Nephron progenitor cell (in vitro differentiated cells): ENCODE data around the gene AMOTL2.

ENCODE experiments used
- DNase-seq: peaks from one replicate; pipeline ENCODE4 v3.0.0; 2021
- H3K27ac Mint-ChIP-seq: 2 replicates; pipeline ENCODE4 v1.8.0; 2021; ENCODE audit warnings: mild to moderate bottlenecking, moderate library complexity, mixed read lengths
- H3K27me3 Mint-ChIP-seq: 2 replicates; pipeline ENCODE4 v1.8.0; 2021; ENCODE audit warnings: mild to moderate bottlenecking, low read depth, mixed read lengths; ENCODE audit not compliant: poor library complexity
- H3K36me3 Mint-ChIP-seq: 2 replicates; pipeline ENCODE4 v1.8.0; 2021; ENCODE audit warnings: low read depth, mixed read lengths
- H3K4me1 Mint-ChIP-seq: 2 replicates; pipeline ENCODE4 v1.8.0; 2021; ENCODE audit warnings: mixed read lengths
- H3K4me3 Mint-ChIP-seq: 2 replicates; pipeline ENCODE4 v1.8.0; 2021; ENCODE audit warnings: mild to moderate bottlenecking, moderate library complexity, mixed read lengths
- H3K9me3 Mint-ChIP-seq: 2 replicates; pipeline ENCODE4 v1.8.0; 2021; ENCODE audit warnings: mild to moderate bottlenecking, moderate library complexity, mixed read lengths
- TF ChIP-seq, protein P1 (sequence below): fragments of 200-600 bp; sonication (generic); IDR thresholded peaks from 2 replicates; pipeline ENCODE4 v1.5.0; 2021; ENCODE audit warnings: antibody characterized with exemption

Gene AMOTL2

DNA sequence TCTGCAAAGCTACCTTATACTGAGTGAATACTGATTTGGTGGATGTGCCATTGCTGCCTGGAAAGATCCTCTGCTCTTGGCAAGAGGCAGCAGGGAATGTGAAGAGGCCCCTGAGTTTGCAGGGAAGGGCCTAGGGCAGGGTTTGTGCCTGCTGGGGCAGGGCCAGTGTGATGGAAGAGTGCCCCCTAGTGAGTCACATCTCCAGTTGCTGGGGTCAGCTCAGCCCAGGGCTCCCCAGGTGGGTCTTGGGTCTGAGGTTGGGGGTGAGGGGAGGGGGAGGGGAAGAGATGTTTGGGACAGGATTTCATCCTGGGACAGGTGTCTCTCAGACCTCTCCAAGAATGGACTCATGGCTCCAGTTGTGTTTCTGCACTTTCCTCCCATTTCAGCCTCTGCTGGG is 4.1 kb upstream of the AMOTL2 start:
- H3K36me3 Mint-ChIP-seq, result no peaks in the 10 kb centered on the region
- H3K4me1 Mint-ChIP-seq, result peaks cover 42% of the 10 kb centered on the region
- no peak for DNase-seq
- TF ChIP-seq, protein P1, sequence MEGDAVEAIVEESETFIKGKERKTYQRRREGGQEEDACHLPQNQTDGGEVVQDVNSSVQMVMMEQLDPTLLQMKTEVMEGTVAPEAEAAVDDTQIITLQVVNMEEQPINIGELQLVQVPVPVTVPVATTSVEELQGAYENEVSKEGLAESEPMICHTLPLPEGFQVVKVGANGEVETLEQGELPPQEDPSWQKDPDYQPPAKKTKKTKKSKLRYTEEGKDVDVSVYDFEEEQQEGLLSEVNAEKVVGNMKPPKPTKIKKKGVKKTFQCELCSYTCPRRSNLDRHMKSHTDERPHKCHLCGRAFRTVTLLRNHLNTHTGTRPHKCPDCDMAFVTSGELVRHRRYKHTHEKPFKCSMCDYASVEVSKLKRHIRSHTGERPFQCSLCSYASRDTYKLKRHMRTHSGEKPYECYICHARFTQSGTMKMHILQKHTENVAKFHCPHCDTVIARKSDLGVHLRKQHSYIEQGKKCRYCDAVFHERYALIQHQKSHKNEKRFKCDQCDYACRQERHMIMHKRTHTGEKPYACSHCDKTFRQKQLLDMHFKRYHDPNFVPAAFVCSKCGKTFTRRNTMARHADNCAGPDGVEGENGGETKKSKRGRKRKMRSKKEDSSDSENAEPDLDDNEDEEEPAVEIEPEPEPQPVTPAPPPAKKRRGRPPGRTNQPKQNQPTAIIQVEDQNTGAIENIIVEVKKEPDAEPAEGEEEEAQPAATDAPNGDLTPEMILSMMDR, result peak; percentile 34
- no peak overlapping the region for H3K27ac Mint-ChIP-seq
- H3K4me3 Mint-ChIP-seq, result no peak overlapping the region
- H3K9me3 Mint-ChIP-seq, result no peaks in the 10 kb centered on the region
- H3K27me3 Mint-ChIP-seq, result peaks cover 23% of the 10 kb centered on the region

DNA sequence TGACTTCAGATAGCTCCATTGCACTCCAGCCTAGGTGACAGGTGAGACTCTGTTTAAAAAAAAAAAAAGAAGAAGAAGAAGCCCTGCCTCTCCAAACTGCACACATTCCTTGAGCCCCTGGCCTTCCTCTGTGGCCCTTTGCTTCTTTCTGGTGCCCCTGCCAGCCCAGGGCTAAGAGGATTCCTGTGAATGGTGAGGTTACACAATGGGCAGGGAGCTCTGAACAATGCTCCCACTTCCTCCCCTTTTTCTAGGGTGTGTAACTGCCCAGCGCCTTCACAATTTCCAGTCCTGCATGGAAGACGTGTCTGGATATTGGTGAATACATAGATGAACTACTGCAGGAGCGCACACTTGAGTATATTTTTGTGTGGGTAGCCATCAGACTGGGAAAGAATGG is 3.6 kb upstream of the AMOTL2 start:
- Mint-ChIP-seq H3K27ac (no peak overlapping the region), H3K9me3 (no peaks in the 10 kb centered on the region), H3K27me3 (peaks cover 23% of the 10 kb centered on the region), H3K4me1 (peaks cover 46% of the 10 kb centered on the region), H3K4me3 (no peak overlapping the region), H3K36me3 (no peaks in the 10 kb centered on the region)
- DNase-seq, result no peak
- TF ChIP-seq, protein P1, result no peak

DNA sequence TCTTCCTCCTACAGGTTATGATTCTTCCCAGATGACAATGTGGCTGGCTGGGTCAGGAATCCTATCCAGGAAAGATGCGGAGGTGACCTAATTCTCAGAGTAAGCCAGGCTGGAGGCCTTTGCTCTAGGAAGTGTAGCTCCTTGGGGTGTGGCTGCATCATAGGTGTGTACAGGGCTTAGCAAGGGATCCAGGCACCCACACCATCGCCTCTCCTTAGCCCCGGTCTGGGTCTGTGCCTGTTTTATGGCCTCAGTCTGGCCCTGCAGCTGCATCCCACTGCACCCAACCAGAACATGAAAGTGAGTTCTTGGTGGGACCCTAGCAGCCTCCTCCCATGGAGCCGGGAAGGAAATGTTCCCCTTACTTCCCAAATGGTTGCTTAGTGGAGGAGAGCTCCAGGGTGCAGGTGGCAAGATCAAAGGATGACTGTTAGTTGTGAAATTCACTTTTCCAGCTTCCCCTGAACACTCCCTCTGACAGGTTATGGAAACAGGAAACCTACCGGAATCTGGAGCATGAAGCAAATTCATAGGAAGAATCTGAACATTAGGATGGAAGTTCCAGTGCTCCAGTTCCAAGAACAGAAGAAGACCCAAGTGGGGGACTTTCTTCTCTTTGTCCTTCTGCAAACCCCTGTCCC is 2.7 kb upstream of the AMOTL2 start:
- Mint-ChIP-seq H3K27me3 (peaks cover 23% of the 10 kb centered on the region), H3K4me1 (peaks cover 55% of the 10 kb centered on the region), H3K27ac (no peak overlapping the region), H3K9me3 (no peaks in the 10 kb centered on the region), H3K4me3 (no peak overlapping the region), H3K36me3 (no peaks in the 10 kb centered on the region)
- DNase-seq, result no peak
- TF ChIP-seq, protein P1, result no peak

DNA sequence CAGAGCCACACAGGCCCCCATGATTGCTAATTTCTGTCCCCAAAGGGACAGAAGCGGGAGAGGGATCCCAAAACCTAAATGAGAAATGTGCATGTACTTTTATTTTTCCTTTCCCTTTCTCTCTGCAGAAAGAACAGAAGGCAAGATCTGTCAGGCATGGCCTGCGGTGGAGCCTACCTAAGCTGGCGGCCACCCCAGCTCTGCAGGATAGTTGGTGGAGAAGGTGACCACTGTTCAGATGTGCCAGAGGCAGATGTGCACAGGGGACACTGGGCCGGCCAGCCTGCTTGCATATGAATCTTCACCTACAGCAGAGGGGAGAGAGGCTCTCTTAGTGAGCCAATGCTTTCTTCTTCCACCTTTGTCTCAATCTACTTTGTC is 2.1 kb upstream of the AMOTL2 start:
- peak overlapping the region; percentile 46 for H3K27ac Mint-ChIP-seq

DNA sequence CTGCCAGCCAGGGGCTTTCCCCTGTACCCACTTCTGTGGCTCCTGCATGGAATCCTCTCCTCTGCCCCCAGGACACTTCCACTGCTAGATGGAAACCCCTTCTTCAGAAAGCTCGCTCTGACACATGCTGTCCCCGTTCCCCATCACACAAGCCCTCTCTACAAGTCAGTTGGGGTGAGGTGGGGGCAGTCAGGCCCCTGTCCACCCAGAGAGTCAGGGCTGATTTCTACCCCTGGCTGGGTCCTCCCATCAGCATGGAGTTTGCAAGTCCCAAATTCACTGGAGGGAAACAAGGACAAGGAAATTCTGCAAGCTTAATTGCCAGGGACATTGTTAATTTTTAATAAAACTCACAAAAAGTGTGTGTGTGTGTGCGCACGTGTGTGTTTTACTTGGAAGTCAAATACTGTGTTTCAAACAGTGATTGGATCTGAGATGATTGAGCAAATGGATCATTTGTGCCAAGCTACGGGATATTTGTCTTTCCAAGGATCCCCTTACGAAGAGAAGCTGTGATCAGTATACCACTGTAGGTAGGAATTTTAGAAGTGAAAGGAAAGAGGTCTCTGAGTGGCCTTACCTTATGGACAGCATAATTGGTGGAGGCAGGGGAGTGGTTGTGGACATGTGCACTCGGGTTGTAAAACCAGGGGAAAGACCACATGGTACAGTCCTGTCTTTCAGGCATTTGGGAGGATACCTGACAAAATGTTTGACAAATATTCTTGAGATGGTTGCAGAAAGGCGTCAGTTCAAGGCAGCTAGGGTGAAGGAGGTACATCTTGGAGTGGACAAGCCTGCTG is 1.5 kb upstream of the AMOTL2 start:
- H3K36me3 Mint-ChIP-seq, result peaks cover 4% of the 10 kb centered on the region
- H3K27me3 Mint-ChIP-seq, result peaks cover 19% of the 10 kb centered on the region
- TF ChIP-seq, protein P1, result no peak
- no peaks in the 10 kb centered on the region for H3K9me3 Mint-ChIP-seq
- no peak for DNase-seq
- peak overlapping the region; percentile 96 for H3K27ac Mint-ChIP-seq
- H3K4me1 Mint-ChIP-seq, result peaks cover 60% of the 10 kb centered on the region
- H3K4me3 Mint-ChIP-seq, result peak overlapping the region; percentile 90

More for the DNA sequence above, 2.1 kb upstream of the AMOTL2 start:
- DNase-seq, result no peak
- Mint-ChIP-seq H3K4me3 (no peak overlapping the region), H3K36me3 (peaks cover 2% of the 10 kb centered on the region), H3K9me3 (no peaks in the 10 kb centered on the region), H3K4me1 (peaks cover 56% of the 10 kb centered on the region), H3K27me3 (peaks cover 19% of the 10 kb centered on the region)
- TF ChIP-seq, protein P1, result no peak
